HEK293T (cell line): ENCODE measurements around the gene AP2A2.

Experiments
- ARNT ChIP-seq: fragments of 450-650 bp; IDR thresholded peaks from 2 replicates; pipeline ENCODE4 v1.6.1; 2017; ENCODE audit warnings: mild to moderate bottlenecking
- BHLHE40 ChIP-seq: fragments of 450-650 bp; IDR thresholded peaks from 2 replicates; pipeline ENCODE4 v1.6.1; 2016; ENCODE audit warnings: mild to moderate bottlenecking, moderate library complexity, borderline replicate concordance
- ELF4 ChIP-seq: fragments of 450-650 bp; IDR thresholded peaks from 2 replicates; pipeline ENCODE4 v1.6.1; 2017; ENCODE audit warnings: antibody characterized with exemption
- FOXK2 ChIP-seq: fragments of 450-650 bp; IDR thresholded peaks from 2 replicates; pipeline ENCODE4 v1.6.1; 2016; ENCODE audit warnings: mild to moderate bottlenecking
- FOXM1 ChIP-seq: fragments of 450-650 bp; IDR thresholded peaks from 2 replicates; pipeline ENCODE4 v1.6.1; 2017; ENCODE audit warnings: mild to moderate bottlenecking, borderline replicate concordance
- HDGF ChIP-seq: fragments of 450-650 bp; IDR thresholded peaks from 2 replicates; pipeline ENCODE4 v1.6.1; 2017; ENCODE audit warnings: antibody characterized with exemption, borderline replicate concordance
- L3MBTL2 ChIP-seq: fragments of 450-650 bp; conservative IDR thresholded peaks from 2 replicates; pipeline ENCODE4 v1.6.1; 2016; ENCODE audit warnings: mild to moderate bottlenecking
- NFRKB ChIP-seq: fragments of 450-650 bp; IDR thresholded peaks from 2 replicates; pipeline ENCODE4 v1.6.1; 2016; ENCODE audit warnings: mild to moderate bottlenecking, moderate library complexity
- SP1 ChIP-seq: fragments of 450-650 bp; IDR thresholded peaks from 2 replicates; pipeline ENCODE4 v1.6.1; 2017
- SUZ12 ChIP-seq: fragments of 450-650 bp; IDR thresholded peaks from 2 replicates; pipeline ENCODE4 v1.6.1; 2016; ENCODE audit warnings: mild to moderate bottlenecking
- TARDBP ChIP-seq: fragments of 450-650 bp; IDR thresholded peaks from 2 replicates; pipeline ENCODE4 v1.6.1; 2016
- ZNF384 ChIP-seq: fragments of 450-650 bp; IDR thresholded peaks from 2 replicates; pipeline ENCODE4 v1.6.1; 2016
- TF ChIP-seq, protein P1 (sequence below): fragments of 450-650 bp; IDR thresholded peaks from 2 replicates; pipeline ENCODE4 v1.6.1; 2016

GRCh38 chr11:925158-925495 lies 543 bp upstream of the AP2A2 start:
- TF ChIP-seq NFRKB: no peak
- no peak for TF ChIP-seq FOXM1
- TF ChIP-seq FOXK2: no peak
- TF ChIP-seq SUZ12: no peak
- TF ChIP-seq, protein P1, sequence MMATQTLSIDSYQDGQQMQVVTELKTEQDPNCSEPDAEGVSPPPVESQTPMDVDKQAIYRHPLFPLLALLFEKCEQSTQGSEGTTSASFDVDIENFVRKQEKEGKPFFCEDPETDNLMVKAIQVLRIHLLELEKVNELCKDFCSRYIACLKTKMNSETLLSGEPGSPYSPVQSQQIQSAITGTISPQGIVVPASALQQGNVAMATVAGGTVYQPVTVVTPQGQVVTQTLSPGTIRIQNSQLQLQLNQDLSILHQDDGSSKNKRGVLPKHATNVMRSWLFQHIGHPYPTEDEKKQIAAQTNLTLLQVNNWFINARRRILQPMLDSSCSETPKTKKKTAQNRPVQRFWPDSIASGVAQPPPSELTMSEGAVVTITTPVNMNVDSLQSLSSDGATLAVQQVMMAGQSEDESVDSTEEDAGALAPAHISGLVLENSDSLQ: no peak
- no peak for TF ChIP-seq ZNF384
- TF ChIP-seq SP1: no peak
- TF ChIP-seq ELF4: no peak
- no peak for TF ChIP-seq BHLHE40
- TF ChIP-seq HDGF: no peak
- TF ChIP-seq ARNT: no peak
- TF ChIP-seq L3MBTL2: no peak
- TF ChIP-seq TARDBP: no peak
